ENCODE measurements around the gene ACTC1.

ACTC1 gene

DNA sequence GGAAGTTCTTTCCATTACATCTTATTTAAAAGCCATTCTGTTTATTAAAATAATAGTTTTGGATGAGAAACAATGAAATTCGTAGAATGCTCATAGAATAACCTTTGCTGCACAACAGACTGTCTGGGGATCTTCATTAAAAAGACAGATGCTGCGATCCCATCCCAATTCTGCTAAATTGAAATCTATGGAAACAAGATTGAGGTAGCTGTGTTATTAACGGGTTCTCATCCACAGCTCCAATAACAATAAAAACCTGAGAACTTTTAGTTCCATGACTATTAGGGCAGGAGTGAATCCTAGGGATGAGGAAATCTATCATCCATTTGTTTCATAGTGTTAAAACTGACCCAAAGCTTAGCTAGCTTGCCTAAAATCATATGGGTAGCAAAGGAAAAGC is 38.1 kb downstream of the ACTC1 start:
- no peak for DNase-seq (ENCODE audit: low spot score)

- DNase-seq (ENCODE audit: low spot score): no peak
These were observed 40.0 kb downstream of the ACTC1 start for GRCh38 chr15:34755419-34755773.

DNA sequence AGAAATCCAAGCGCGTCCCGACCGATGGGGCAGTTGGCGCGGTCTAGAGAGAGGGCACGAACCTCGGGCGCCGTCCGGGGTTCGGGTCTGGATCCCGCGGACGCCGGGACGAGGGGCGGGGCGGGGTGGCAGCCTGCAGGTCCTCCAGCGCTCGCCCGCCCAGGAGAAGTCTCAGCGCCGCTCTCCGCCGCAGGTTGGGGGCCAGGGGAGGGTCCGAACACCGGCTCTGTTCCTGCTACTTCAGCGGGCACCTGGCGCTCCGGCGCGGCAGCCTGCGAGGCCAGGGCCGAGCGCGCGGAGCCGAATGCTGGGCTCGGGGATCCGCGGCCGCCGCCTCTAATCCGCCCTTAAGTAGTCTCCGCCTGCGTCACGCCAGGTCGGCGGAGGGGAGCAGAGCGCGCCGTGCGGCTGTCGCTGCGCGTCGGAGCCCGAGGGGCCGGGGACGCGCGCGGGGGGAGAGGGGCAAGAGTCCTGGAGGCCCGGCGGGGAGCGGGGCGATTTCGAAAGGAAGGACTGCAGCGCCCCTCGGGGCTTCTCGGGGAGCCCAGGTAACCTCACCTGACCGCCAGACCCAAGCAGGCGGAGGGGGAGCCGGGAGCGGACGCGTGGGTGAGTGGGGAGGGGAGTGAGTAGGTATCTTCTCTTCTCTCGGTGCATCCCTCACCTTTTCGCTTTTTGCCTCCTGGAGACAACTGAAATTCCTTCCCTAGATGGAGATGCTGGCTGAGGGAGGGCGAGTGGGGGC is 40.5 kb downstream of the ACTC1 start, which contains the start of gene GJD2:
Gene GJD2, minus strand, starts transcription at position 325 of the 745 bp plus-strand sequence. CDS start 510 bp downstream, outside the sequence.
- DNase-seq (ENCODE audit: low spot score): no peak

DNA sequence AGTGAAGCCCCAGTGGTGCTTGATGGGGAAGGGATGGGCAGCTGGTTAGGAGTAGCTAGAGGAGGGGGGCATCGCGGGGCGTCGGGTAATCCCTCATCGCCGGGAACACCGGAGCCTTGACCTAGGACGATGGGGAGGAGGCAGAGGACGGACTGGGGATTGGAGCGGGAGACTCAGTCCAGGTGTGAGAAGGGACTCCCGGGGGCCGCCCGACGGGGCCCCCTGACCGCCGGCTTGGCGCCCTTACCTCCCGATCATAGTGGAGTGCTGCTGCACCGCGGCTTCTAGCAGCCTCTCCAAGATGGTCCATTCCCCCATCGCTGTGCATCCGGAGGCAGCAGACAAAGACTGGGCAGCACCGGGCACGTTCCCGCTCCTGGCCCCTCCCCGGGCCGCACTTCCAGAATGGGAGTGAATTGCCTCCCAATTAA is 41.2 kb downstream of the ACTC1 start:
- DNase-seq (ENCODE audit: low spot score): no peak

DNA sequence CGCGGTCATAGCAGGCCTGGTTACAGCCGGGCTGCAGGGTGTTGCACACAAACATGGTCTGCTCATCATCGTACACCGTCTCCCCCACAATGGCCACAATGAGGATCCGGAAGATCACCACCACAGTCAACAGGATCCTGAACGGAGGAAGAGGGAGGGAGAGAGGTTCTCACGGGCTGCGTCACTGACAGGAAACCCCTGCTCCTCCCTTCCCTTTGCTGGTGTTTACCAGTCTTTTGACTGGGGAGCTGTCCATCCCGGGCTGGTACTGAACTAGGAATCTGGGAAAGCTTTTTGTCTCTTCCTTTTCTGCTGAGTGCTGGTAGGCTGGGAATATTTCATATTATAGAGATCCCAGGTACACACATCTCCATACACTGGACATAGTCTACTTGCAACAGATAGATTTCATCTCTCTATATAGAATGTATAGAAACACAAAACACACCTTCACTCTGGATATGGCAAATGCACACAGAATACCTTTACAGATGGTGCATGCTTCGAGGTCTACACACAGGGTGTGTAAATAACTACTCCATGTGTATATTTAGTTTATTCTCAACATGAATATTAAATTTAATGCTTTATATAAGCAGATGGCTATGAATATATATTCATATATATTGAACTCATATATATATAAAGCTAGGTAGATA is 42.0 kb downstream of the ACTC1 start:
- no peak for DNase-seq (ENCODE audit: low spot score)

- DNase-seq (ENCODE audit: low spot score): no peak
These were observed 45.7 kb downstream of the ACTC1 start for GRCh38 chr15:34749691-34750090.
